Fibroblast of mammary gland (primary cell): ENCODE results near the gene PLCB4.
A peak's percentile ranks its signal among the peaks of the same experiment; 100 is the strongest.

Experiments used
- DNase-seq: peaks from one replicate; pipeline ENCODE4 v3.0.0-alpha.2; 2010; ENCODE audit warnings: low read depth
- H3K4me3 ChIP-seq: 2 replicates; pipeline ENCODE4 v1.5.1; 2011; ENCODE audit warnings: low read depth, mild to moderate bottlenecking, low read length, moderate library complexity; ENCODE audit not compliant: control insufficient read depth
- CTCF ChIP-seq: conservative IDR thresholded peaks from 2 replicates; pipeline ENCODE4 v1.5.1; 2011; ENCODE audit warnings: low read depth, low read length, inconsistent platforms; ENCODE audit not compliant: control insufficient read depth, insufficient read depth

Gene PLCB4

GRCh38 chr20:9198460-9198859 is 129.6 kb downstream of the PLCB4 start:
- DNase-seq, result no peak
- no peak for TF ChIP-seq CTCF
- H3K4me3 ChIP-seq, result no peak overlapping the region

GRCh38 chr20:9200196-9200595 is 131.3 kb downstream of the PLCB4 start:
- TF ChIP-seq CTCF, result no peak
- H3K4me3 ChIP-seq, result no peak overlapping the region
- DNase-seq, result peak; percentile 81

- no peak overlapping the region for H3K4me3 ChIP-seq
- no peak for TF ChIP-seq CTCF
- DNase-seq, result peak; percentile 66
Measured at GRCh38 chr20:9200620-9201019, 131.7 kb downstream of the PLCB4 start.

GRCh38 chr20:9202420-9203080 is 133.7 kb downstream of the PLCB4 start:
- no peak overlapping the region for H3K4me3 ChIP-seq
- TF ChIP-seq CTCF, result no peak
- peak; percentile 41 for DNase-seq

GRCh38 chr20:9203081-9203447 is 134.2 kb downstream of the PLCB4 start:
- H3K4me3 ChIP-seq, result no peak overlapping the region
- peak; percentile 45 for DNase-seq
- TF ChIP-seq CTCF, result no peak

- no peak overlapping the region for H3K4me3 ChIP-seq
- DNase-seq, result no peak
- no peak for TF ChIP-seq CTCF
Measured at GRCh38 chr20:9204979-9205378, 136.1 kb downstream of the PLCB4 start.

- DNase-seq, result no peak
- no peak for TF ChIP-seq CTCF
- H3K4me3 ChIP-seq, result no peak overlapping the region
Measured at GRCh38 chr20:9206486-9206885, 137.6 kb downstream of the PLCB4 start.
